ENCODE measurements around the gene TACC2. TPM values are rescaled to one million over a fixed set of nuclear protein-coding genes. Genes with fewer than 3 reads are reported as not detected.
A peak's percentile ranks its signal among the peaks of the same experiment; 100 is the strongest.
"Not testable (repeated sequence)": the region's sequence is repeated elsewhere in the genome, so short reads cannot be mapped to it uniquely, and the experiment has no call there.

Gene TACC2
- total RNA-seq, 1 experiment from 2014 or later: 24.4 TPM

DNA sequence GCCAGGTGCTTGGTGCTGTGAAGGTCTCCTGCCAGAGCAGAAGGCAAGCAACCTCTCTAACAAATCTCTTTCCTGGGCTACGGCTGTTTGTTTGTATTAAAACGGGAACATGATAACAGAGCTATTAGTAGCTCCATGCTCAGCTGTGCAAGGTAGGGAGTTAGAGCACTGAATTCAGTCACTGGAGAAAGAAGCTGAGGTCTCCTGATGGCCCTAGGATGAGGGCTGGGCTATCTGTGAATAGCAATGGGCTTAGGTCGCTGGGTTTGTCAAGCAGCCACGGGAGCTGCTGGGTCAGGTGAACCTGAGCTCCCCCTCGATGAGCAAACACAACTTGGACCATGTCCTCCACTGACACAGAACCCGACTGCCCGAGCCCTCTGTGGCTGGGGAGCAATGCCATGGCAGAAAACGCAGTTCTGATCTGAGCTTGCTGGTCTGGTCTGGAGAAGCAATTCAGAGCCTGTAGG is 24.4 kb downstream of the TACC2 start:
- H3K27me3 Mint-ChIP-seq (ENCODE audit: unreplicated experiment): no peaks in the 10 kb centered on the region
- H3K9me3 Mint-ChIP-seq (ENCODE audit: low read depth, unreplicated experiment): no peaks in the 10 kb centered on the region
- no peaks in the 10 kb centered on the region for H3K36me3 Mint-ChIP-seq (ENCODE audit: insufficient read depth, unreplicated experiment)
- H3K4me3 Mint-ChIP-seq (ENCODE audit: low read depth, unreplicated experiment): no peak overlapping the region
- no peak overlapping the region for H3K27ac Mint-ChIP-seq (ENCODE audit: unreplicated experiment)
- BruUV-seq (replicated peaks): no TSS peak
- TF ChIP-seq, protein P1, sequence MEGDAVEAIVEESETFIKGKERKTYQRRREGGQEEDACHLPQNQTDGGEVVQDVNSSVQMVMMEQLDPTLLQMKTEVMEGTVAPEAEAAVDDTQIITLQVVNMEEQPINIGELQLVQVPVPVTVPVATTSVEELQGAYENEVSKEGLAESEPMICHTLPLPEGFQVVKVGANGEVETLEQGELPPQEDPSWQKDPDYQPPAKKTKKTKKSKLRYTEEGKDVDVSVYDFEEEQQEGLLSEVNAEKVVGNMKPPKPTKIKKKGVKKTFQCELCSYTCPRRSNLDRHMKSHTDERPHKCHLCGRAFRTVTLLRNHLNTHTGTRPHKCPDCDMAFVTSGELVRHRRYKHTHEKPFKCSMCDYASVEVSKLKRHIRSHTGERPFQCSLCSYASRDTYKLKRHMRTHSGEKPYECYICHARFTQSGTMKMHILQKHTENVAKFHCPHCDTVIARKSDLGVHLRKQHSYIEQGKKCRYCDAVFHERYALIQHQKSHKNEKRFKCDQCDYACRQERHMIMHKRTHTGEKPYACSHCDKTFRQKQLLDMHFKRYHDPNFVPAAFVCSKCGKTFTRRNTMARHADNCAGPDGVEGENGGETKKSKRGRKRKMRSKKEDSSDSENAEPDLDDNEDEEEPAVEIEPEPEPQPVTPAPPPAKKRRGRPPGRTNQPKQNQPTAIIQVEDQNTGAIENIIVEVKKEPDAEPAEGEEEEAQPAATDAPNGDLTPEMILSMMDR (IDR thresholded peaks at IDR 0.05; ENCODE audit: unreplicated experiment): no peak
- no peaks in the 10 kb centered on the region for H3K4me1 Mint-ChIP-seq (ENCODE audit: low read depth, unreplicated experiment)
- no peak for DNase-seq
- CTCF ChIA-PET: no interaction called here
- intact Hi-C loops (cut with micrococcal nuclease; ENCODE audit: unreplicated experiment): no loop called here

DNA sequence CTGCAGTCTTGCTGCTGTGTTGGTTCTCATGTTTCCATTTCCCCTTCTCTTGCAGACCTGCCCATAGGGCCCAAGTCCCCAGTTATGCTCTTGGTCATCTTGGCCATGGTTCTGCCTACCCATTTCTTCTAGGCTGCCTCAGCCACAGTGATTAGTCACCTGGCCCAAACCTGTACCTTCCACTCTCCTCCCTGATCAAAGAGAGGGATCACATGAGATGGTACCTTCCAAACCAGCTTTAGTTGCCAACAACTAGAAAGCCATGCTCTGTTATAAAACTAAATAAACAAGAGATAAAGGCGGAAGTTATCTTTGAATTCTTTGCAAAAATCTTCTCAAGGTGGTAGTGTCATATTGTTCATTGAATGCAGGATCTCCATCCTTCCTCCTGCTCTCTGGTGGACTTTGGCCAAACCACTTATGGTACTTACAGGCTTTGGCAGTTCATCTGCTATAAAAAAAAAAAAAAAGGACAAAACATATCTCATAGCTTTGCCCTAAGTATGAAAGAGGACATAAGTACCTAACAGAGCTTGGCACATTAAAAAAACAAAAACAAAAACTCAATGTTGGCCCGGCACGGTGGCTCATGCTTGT is 25.8 kb downstream of the TACC2 start:
- BruUV-seq (replicated peaks): no TSS peak
- Mint-ChIP-seq H3K27ac (ENCODE audit: unreplicated experiment) (no peak overlapping the region), H3K4me3 (ENCODE audit: low read depth, unreplicated experiment) (no peak overlapping the region), H3K9me3 (ENCODE audit: low read depth, unreplicated experiment) (no peaks in the 10 kb centered on the region), H3K27me3 (ENCODE audit: unreplicated experiment) (no peaks in the 10 kb centered on the region), H3K4me1 (ENCODE audit: low read depth, unreplicated experiment) (no peaks in the 10 kb centered on the region), H3K36me3 (ENCODE audit: insufficient read depth, unreplicated experiment) (no peaks in the 10 kb centered on the region)
- CTCF ChIA-PET: no interaction called here
- intact Hi-C loops (cut with micrococcal nuclease; ENCODE audit: unreplicated experiment): no loop called here
- TF ChIP-seq, protein P1 (IDR thresholded peaks at IDR 0.05; ENCODE audit: unreplicated experiment): no peak
- DNase-seq: no peak

DNA sequence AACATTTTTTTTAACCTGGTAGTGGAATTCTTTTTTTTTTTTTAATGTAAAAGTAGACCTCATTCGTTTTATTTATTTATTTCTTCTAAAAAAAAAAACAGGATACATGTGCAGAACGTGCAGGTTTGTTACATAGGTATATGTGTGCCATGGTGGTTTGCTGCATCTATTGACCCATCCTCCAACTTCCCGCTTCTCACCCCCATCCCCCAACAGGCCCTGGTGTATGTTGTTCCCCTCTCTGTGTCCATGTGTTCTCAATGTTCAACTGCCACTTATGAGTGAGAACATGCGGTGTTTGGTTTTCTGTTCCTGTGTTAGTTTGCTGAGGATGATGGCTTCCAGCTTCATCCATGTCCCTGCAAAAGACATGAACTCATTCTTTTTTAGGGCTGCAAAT is 29.0 kb downstream of the TACC2 start:
- H3K9me3 Mint-ChIP-seq (ENCODE audit: low read depth, unreplicated experiment); H3K27ac Mint-ChIP-seq (ENCODE audit: unreplicated experiment); H3K36me3 Mint-ChIP-seq (ENCODE audit: insufficient read depth, unreplicated experiment); H3K4me3 Mint-ChIP-seq (ENCODE audit: low read depth, unreplicated experiment); DNase-seq; BruUV-seq (replicated peaks); H3K27me3 Mint-ChIP-seq (ENCODE audit: unreplicated experiment); CTCF ChIA-PET; H3K4me1 Mint-ChIP-seq (ENCODE audit: low read depth, unreplicated experiment); intact Hi-C loops (cut with micrococcal nuclease; ENCODE audit: unreplicated experiment): not testable (repeated sequence)

DNA sequence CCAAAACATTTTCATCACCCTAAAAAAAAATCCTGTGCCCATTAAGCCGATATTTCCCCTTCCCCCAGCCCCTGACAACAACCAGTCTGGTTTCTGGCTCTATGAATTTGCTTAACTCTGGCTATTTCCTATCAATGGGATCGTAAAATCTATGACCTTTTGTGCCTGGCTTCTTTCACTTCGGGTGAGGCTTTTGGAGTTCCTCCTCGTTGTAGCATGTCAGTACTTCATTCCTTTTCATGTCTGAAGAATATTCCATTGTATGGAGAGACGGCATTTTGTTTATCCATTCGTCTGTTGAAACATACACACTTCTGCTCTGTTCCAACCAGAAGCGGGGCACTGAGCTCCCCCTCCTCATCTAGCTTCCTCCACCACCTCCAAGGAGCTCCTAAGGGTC is 29.5 kb downstream of the TACC2 start:
- Mint-ChIP-seq H3K4me3 (ENCODE audit: low read depth, unreplicated experiment) (peak overlapping the region; percentile 72), H3K27ac (ENCODE audit: unreplicated experiment) (peak overlapping the region; percentile 64), H3K4me1 (ENCODE audit: low read depth, unreplicated experiment) (no peaks in the 10 kb centered on the region), H3K36me3 (ENCODE audit: insufficient read depth, unreplicated experiment) (no peaks in the 10 kb centered on the region), H3K9me3 (ENCODE audit: low read depth, unreplicated experiment) (no peaks in the 10 kb centered on the region), H3K27me3 (ENCODE audit: unreplicated experiment) (no peaks in the 10 kb centered on the region)
- intact Hi-C loops (cut with micrococcal nuclease; ENCODE audit: unreplicated experiment): no loop called here
- no TSS peak for BruUV-seq (replicated peaks)
- DNase-seq: no peak
- CTCF ChIA-PET: no interaction called here
- TF ChIP-seq, protein P1 (IDR thresholded peaks at IDR 0.05; ENCODE audit: unreplicated experiment): no peak

DNA sequence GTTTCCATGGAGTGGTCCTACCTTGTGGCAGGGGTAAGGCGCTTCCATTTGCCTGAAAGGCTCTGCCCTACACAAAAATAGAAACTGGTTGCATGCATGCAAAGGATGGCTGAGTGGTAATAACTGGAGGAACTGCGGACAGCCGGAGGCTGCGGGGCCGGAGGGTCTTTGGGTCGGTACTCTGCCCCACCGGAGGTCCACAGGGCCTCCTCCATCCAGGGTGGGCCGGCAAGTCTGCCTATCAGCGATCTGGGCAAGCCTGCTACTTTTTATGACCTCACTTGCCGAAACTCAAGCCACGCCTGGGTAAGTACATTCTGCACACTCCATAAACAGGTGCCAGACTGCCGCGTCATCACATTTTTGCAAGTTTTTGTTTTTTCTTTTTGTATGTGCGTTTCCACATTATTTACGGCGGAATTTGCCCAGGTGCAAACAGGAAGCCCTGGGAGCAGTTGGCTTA is 30.0 kb downstream of the TACC2 start:
- no peaks in the 10 kb centered on the region for H3K27me3 Mint-ChIP-seq (ENCODE audit: unreplicated experiment)
- CTCF ChIA-PET: no interaction called here
- TF ChIP-seq, protein P1 (IDR thresholded peaks at IDR 0.05; ENCODE audit: unreplicated experiment): no peak
- no peaks in the 10 kb centered on the region for H3K4me1 Mint-ChIP-seq (ENCODE audit: low read depth, unreplicated experiment)
- peak overlapping the region; percentile 72 for H3K4me3 Mint-ChIP-seq (ENCODE audit: low read depth, unreplicated experiment)
- intact Hi-C loops (cut with micrococcal nuclease; ENCODE audit: unreplicated experiment): no loop called here
- no peaks in the 10 kb centered on the region for H3K9me3 Mint-ChIP-seq (ENCODE audit: low read depth, unreplicated experiment)
- peak; percentile 7 for DNase-seq
- peak overlapping the region; percentile 64 for H3K27ac Mint-ChIP-seq (ENCODE audit: unreplicated experiment)
- BruUV-seq (replicated peaks): no TSS peak
- no peaks in the 10 kb centered on the region for H3K36me3 Mint-ChIP-seq (ENCODE audit: insufficient read depth, unreplicated experiment)
